Mucosa of descending colon (tissue), 3 donors: ENCODE results near the gene HAGH. TPM values are rescaled to one million over a fixed set of nuclear protein-coding genes. Genes with fewer than 3 reads are reported as not detected.
"Not testable (repeated sequence)": the region's sequence is repeated elsewhere in the genome, so short reads cannot be mapped to it uniquely, and the experiment has no call there.

Source experiments
- ATAC-seq: fragments of 200-7000 bp; cut with Tn5 transposase; one replicate; pipeline ENCODE4 v1.9.1; 2020; ENCODE audit warnings: mild to moderate bottlenecking, moderate library complexity
- DNase-seq, 3 donors: peaks; one replicate each; pipeline ENCODE4 v3.0.0-alpha.2; 2020
- H3K36me3 ChIP-seq: fragments of 200-600 bp; one replicate; pipeline ENCODE4 v1.8.0; 2021; ENCODE audit warnings: low read depth, mild to moderate bottlenecking
- H3K4me1 ChIP-seq: fragments of 200-600 bp; one replicate; pipeline ENCODE4 v1.8.0; 2021; ENCODE audit warnings: low read depth, mild to moderate bottlenecking
- H3K4me3 ChIP-seq: fragments of 200-600 bp; one replicate; pipeline ENCODE4 v1.8.0; 2021; ENCODE audit warnings: mild to moderate bottlenecking
- H3K9me3 ChIP-seq: fragments of 200-600 bp; one replicate; pipeline ENCODE4 v1.8.0; 2021; ENCODE audit warnings: mild to moderate bottlenecking
- CTCF ChIP-seq: fragments of 200-600 bp; IDR thresholded peaks from one replicate; pipeline ENCODE4 v1.8.0; 2022; ENCODE audit warnings: antibody characterized with exemption, mild to moderate bottlenecking
- intact Hi-C, 2 donors: fragments of 100-400 bp; cut with DNase I in 1 of 2; cut with micrococcal nuclease in 1 of 2; formaldehyde crosslinking; loops; one replicate each; pipeline versions ENCODE4 v1.11.0 to v1.11.1; 2022; cut with DNase I, micrococcal nuclease
- long read RNA-seq, 2 donors: library from polyadenylated mRNA; unstranded; transcript quantifications; one replicate each; pipeline ENCODE4 v2.0.0, GENCODE V29; 2019 to 2021
- total RNA-seq, 3 donors: library from RNA; stranded (reverse); fragmentation: NEBNext Ultra II Directional in 2 of 3; extraction: Animal tissue kit (Norgen Biotek cat#: 25700) in 2 of 3; gene quantifications; one replicate each; pipeline versions ENCODE4 v1.2.1 to v1.2.4, GENCODE V29; 2021 to 2023
- donor health status: DM: no; HTN: no; CAD: no; lungs with moderate emphysema.
- donor health status: DM: no; HTN: no; CAD: no.
- donor health status: DM: no; HTN: yes; CAD: no.

The HAGH gene
- 10 to 100 TPM; 63.4 to 94.8 (median 68.0) TPM for total RNA-seq
- long read RNA-seq, donor 1, transcript HAGH-202 (9 exons, 2,984 nt) = minor isoform, 37 of 136 reads
- long read RNA-seq, donor 1, transcript HAGH-201 (10 exons, 1,257 nt) = major isoform, 42 of 136 reads
- long read RNA-seq, donor 1, partial matches to known transcripts = 41 of 136 reads
- long read RNA-seq, donor 1, other reads (novel, unspliced or antisense) = 13 of 136 reads
- long read RNA-seq, donor 2, transcript HAGH-202 (9 exons, 2,984 nt) = major isoform, 28 of 38 reads
- long read RNA-seq, donor 2, partial matches to known transcripts = 6 of 38 reads
- long read RNA-seq, donor 2, other reads (novel, unspliced or antisense) = 4 of 38 reads

GRCh38 chr16:1826691-1827573, at the start of gene HAGH, which contains the start of gene FAHD1:
HAGH (minus strand) TSS chr16:1826825; CDS start chr16:1826787, 38 bp downstream.
FAHD1 (plus strand) TSS chr16:1827206; CDS start chr16:1827239, 33 bp downstream.
- no peak for TF ChIP-seq CTCF
- peak; percentile 94 to 96 (median 94) for DNase-seq
- Histone ChIP-seq H3K9me3 (no peaks in the 10 kb centered on the region), H3K4me1 (peaks cover 35% of the 10 kb centered on the region), H3K36me3 (peaks cover 5% of the 10 kb centered on the region), H3K4me3 (peak within 1 kb of the TSS; percentile 60)
- intact Hi-C loops = no loop called here
- ATAC-seq = peak; percentile 85

DNA sequence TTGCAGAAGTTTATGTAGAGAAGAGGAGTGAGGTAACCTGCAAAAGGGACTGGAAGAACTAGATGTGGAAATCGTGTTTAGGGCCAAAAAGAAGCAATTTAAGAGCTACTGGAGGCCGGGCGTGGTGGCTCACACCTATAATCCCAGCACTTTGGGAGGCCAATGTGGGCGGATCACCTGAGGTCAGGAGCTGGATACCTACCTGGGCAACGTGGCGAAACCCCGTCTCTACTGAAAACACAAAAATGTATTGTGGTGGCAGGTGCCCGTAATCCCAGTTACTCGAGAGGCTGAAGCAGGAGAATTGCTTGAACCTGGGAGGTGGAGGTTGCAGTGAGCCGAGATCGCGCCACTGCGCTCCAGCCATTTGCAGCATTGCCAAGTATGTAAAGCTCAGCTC, 49.4 kb upstream of the HAGH start:
- H3K36me3 ChIP-seq, H3K9me3 ChIP-seq, intact Hi-C loops, H3K4me1 ChIP-seq, H3K4me3 ChIP-seq, DNase-seq, ATAC-seq: not testable (repeated sequence)

DNA sequence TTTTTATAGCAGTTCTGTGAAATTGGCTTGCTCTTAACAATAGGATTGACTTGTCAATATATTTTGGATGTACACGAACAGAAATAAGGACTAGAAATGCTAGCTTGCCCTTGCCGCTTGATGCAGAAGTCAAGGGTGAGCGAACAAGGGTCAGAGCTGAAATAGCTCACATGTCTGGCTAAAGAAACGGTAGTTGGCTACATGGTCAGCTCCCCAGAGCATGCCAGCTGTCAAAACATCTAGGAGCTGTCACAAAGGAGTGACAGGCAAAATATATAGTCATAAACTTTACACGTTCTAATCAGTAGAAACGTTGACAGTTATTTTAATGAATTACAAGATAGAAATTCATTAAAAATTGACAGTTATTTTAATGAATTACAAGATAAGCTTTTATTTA, 48.2 kb upstream of the HAGH start:
- no peak overlapping the region for H3K4me3 ChIP-seq
- TF ChIP-seq CTCF = no peak
- intact Hi-C loops = no loop called here

DNA sequence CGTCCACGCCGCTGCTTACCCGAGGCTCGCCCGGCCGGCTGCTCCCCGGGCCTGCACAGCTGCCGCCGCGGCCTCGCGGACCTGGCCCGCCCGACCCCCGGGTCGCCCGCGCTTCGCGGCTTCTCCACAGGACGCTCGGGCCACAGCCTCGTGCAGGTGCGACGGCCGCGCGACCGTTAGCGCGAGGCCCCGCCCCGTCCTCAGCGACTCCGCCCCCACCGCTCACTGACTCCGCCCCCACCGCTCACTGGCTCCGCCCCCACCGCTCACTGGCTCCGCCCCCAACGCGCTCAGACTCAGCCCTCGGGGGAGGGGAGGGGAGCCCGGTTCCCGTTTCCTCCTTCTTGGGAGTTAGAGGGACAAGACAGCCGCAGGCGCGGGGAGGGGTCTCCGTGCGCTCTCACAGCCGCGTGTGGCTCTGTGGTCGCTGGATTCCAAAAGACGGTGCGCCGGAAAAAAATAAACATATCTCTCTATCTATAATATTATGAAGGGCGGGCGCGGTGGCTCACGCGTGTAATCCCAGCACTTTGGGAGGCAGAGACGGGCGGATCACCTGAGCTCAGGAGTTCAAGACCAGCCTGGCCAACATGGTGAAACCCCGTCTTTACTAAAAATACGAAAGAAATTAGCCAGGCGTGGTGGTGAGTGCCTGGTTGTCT, 45.5 kb upstream of the HAGH start, which contains the start of gene MEIOB:
TSS of gene MEIOB (minus strand) at position 191 of the 662 bp plus-strand sequence. CDS start 3,989 bp downstream, outside the sequence.
- TF ChIP-seq CTCF = no peak
- peak in 2 of 3 donors; percentile 54 to 61 for DNase-seq

More for the DNA sequence above, 48.2 kb upstream of the HAGH start:
- H3K9me3 ChIP-seq = no peaks in the 10 kb centered on the region
- no peak for DNase-seq
- no peak for ATAC-seq
- H3K36me3 ChIP-seq = no peaks in the 10 kb centered on the region
- peaks cover 6% of the 10 kb centered on the region for H3K4me1 ChIP-seq

DNA sequence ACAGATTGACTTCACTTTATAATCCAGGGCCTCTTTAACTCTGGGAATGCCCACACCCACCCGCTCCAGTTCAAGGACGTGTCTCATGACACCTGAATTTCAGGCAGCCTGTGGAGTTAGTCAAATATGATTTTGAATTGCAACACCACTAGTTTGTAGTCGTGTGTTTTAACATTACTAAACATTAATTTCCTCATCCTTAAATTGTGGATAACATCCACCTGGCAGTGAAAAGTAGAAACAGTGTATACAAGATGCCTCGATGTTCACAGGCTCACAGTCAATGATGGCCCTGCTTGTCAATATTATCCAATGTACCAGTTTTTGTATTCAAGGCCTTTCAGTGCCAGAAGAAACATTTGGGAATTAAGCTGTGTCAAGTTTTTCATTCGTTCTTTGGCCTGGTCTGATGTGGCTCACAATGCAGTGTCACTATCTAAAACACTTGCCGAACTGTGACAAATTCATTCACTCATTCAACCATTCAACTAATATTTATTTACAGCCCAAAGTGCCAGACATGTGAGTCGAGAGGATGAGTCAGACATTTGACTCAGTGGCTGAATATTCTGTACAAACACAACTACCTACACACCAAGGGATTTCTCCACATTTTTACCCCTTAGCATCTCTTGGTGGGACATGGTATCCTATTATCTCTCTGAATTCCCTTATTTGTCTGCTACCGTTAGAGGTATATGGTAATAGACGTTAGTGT, 43.9 kb upstream of the HAGH start:
- no peak for DNase-seq
- intact Hi-C loops = no loop called here
- no peak for ATAC-seq
- Histone ChIP-seq H3K9me3 (no peaks in the 10 kb centered on the region), H3K4me1 (peaks cover 4% of the 10 kb centered on the region), H3K4me3 (no peak overlapping the region), H3K36me3 (no peaks in the 10 kb centered on the region)
- no peak for TF ChIP-seq CTCF

More for the DNA sequence above, 45.5 kb upstream of the HAGH start, which contains the start of gene MEIOB:
- ATAC-seq = peak; percentile 90
- intact Hi-C loops = no loop called here
- Histone ChIP-seq H3K4me1 (peaks cover 6% of the 10 kb centered on the region), H3K36me3 (no peaks in the 10 kb centered on the region), H3K9me3 (no peaks in the 10 kb centered on the region), H3K4me3 (no peak within 1 kb of the TSS)
